Stomach (tissue), 4 donors: ENCODE data around the gene TPPP.

ENCODE experiments used
- POLR2AphosphoS5 ChIP-seq, 3 donors: sonication (generic); formaldehyde crosslinking; IDR thresholded peaks; one replicate each; pipeline ENCODE4 v1.6.1; 2016; ENCODE audit warnings: antibody characterized with exemption in 3 of 3
- TF ChIP-seq, protein P1 (sequence below), 7 experiments: fragments of 450-650 bp in 4 of 7; fragments of 200-600 bp in 3 of 7; sonication (generic) in 3 of 7; IDR thresholded peaks; one replicate each; pipeline ENCODE4 v1.5.1; 2016 to 2019; ENCODE audit warnings: antibody characterized with exemption in 7 of 7, control low read depth in 2 of 7, mild to moderate bottlenecking in 1 of 7

DNA sequence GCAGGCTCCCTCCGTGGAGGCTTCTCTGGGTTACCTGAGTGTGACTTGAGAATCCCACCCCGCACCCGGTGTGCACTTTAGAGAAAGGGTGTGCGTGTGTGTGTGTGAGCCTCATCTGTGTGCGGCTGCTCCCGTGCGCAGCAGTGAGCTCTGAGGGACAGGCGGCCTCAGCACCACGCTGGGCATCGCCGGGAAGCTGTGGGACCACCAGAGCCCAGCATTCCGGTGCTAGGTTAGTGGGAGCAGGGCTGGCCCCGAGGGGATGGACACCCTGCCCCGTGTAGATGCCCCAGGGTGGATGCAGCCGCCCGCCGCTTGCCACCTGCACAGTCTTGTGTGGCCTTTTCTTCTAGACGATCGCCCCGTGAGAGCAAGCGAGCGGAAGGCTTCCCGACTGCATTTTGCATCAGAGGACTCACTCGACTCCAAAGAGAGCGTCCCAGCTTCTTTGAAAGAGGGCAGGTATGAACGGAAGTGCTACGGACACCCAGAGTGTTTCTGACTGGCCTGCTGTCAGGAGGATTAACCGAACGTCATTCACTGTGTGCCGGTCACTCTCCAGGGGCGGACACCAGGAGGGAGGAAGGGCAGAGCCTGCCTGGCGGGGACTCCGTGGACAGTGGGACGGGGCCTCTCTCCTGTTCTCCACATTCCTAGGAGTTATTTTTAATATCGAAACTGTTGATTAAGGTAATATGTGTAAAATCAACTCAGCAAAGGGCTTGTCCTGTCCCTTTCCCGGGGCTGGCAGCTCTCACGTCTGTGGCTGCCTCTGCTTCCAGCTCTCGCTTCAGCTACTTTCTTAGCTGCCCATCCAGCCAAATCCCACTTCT is 68.8 kb downstream of the TPPP start:
- no peak for TF ChIP-seq POLR2AphosphoS5 (IDR thresholded peaks at IDR 0.05)
- TF ChIP-seq, protein P1, sequence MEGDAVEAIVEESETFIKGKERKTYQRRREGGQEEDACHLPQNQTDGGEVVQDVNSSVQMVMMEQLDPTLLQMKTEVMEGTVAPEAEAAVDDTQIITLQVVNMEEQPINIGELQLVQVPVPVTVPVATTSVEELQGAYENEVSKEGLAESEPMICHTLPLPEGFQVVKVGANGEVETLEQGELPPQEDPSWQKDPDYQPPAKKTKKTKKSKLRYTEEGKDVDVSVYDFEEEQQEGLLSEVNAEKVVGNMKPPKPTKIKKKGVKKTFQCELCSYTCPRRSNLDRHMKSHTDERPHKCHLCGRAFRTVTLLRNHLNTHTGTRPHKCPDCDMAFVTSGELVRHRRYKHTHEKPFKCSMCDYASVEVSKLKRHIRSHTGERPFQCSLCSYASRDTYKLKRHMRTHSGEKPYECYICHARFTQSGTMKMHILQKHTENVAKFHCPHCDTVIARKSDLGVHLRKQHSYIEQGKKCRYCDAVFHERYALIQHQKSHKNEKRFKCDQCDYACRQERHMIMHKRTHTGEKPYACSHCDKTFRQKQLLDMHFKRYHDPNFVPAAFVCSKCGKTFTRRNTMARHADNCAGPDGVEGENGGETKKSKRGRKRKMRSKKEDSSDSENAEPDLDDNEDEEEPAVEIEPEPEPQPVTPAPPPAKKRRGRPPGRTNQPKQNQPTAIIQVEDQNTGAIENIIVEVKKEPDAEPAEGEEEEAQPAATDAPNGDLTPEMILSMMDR (IDR thresholded peaks at IDR 0.05), result no peak
